ENCODE results near the gene CHI3L2. TPM values are rescaled to one million over a fixed set of nuclear protein-coding genes. Genes with fewer than 3 reads are reported as not detected.

CHI3L2 gene, protein sequence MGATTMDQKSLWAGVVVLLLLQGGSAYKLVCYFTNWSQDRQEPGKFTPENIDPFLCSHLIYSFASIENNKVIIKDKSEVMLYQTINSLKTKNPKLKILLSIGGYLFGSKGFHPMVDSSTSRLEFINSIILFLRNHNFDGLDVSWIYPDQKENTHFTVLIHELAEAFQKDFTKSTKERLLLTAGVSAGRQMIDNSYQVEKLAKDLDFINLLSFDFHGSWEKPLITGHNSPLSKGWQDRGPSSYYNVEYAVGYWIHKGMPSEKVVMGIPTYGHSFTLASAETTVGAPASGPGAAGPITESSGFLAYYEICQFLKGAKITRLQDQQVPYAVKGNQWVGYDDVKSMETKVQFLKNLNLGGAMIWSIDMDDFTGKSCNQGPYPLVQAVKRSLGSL
- total RNA-seq = 10 to 100 TPM; 13.8 to 25.0 TPM

DNA sequence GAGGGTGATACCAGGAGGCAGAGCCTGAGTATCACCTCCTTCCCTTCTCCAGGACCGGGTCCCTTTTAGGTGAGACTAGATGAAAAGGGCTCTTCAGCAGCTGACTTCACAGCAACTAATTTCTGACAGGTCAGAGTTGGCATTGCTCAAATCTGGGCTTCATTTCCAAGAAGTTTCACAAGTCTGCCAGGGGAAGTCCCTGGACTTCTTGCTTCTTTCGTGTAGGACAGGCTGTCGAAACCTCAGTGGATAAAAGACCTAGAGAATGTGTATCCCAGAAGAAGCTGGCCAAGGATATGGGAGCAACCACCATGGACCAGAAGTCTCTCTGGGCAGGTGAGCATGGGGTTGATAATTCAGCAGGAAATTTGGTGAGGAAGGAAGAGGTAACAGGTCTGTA, at the start of gene CHI3L2:
TSS of gene CHI3L2 (plus strand) at position 280 of the 400 bp plus-strand sequence. CDS start at position 297, 17 bp downstream.
- Mint-ChIP-seq H3K27ac (peak within 1 kb of the TSS; percentile 56 to 63), H3K9me3 (no peaks in the 10 kb centered on the region), H3K36me3 (no peaks in the 10 kb centered on the region)
- peak in 1 of 2 donors; percentile 27 for ATAC-seq
- DNase-seq (ENCODE audit: low spot score in 2 of 2) = no peak

- H3K36me3 Mint-ChIP-seq = peaks cover 15 to 57% of the 10 kb centered on the region in 2 donors
- ATAC-seq (peak; percentile 45 to 67), DNase-seq (ENCODE audit: low spot score in 2 of 2) (no peak)
- H3K9me3 Mint-ChIP-seq = no peaks in the 10 kb centered on the region
- H3K27ac Mint-ChIP-seq = peak overlapping the region; percentile 57 to 72
These were observed 47.5 kb upstream of the CHI3L2 start for GRCh38 chr1:111179968-111180533.

- Mint-ChIP-seq H3K9me3 (no peaks in the 10 kb centered on the region), H3K36me3 (peaks cover 18 to 56% of the 10 kb centered on the region in 2 donors), H3K27ac (peak overlapping the region; percentile 30 to 80)
- DNase-seq (ENCODE audit: low spot score in 2 of 2) (no peak), ATAC-seq (no peak)
These were observed 45.5 kb upstream of the CHI3L2 start for GRCh38 chr1:111182052-111182451.

DNA sequence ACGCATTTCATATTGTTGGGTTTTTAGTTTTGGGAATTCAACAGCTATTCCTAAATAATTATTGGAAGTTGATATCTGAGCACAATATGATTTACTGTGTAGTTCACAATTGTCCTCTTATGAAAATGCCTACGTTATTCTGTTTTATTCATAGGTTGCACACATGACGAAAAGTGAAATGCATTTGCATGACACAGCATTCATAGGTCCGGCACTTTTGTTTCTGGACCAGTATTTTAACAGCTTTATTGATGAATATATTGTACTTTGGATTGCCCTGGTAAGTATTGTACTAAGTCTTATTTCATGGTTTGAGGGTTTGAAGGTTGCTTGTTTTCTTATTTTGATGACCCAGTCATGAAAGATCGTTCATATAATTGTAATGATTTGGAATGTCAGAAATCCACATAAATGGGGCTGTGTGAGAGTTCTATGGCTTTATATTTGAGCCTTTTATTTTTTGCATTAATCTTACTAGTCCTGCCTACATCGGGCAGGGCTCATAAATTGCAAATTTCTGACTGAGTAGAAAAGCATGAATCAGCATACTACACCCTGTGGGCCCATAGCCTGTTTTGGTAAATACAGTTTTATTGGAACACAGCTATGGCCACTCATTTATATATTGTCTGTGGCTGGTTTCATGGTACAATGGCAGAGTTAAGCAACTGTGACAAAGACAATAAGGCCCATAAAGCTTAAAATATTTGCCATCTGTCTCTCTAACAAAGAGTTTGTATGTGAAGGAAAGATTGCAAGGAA, 44.0 kb upstream of the CHI3L2 start:
- Mint-ChIP-seq H3K27ac (peak overlapping the region in 1 of 2 donors; percentile 80), H3K9me3 (no peaks in the 10 kb centered on the region), H3K36me3 (peaks cover 23 to 71% of the 10 kb centered on the region in 2 donors)
- ATAC-seq = peak in 1 of 2 donors; percentile 19
- DNase-seq (ENCODE audit: low spot score in 2 of 2) = no peak

GRCh38 chr1:111184663-111185062, 42.9 kb upstream of the CHI3L2 start:
- DNase-seq (ENCODE audit: low spot score in 2 of 2) = no peak
- no peak overlapping the region for H3K27ac Mint-ChIP-seq
- H3K36me3 Mint-ChIP-seq = peaks cover 35 to 77% of the 10 kb centered on the region in 2 donors

DNA sequence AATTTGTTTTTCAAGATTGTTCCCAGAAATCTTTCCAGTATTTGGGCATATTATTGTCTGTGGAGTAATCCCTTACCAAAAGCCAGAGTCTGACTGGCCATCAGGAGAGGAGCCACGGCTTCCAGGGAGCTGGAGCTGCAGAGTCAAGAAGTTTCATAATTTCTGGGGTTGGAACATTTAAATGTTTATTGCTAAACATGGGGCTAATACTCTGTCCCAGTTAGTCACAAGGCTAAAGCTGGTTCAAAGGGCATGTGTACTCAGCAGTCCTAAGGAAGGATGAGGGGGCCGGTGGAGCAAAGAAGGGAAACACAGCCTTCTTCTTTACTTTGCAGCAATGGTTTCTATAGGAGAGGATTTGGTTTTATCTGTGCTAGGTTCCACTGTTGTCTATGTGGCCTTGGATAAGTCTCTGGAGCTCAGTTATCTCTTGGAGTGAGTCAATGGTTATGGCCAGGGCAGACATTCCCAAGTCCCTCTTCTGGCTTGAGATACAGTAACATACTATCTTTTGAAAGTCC, 36.5 kb upstream of the CHI3L2 start:
- DNase-seq (ENCODE audit: low spot score in 2 of 2) = no peak
- ATAC-seq = no peak
- peak overlapping the region in 1 of 2 donors; percentile 98 for H3K27ac Mint-ChIP-seq
- peaks cover 73 to 98% of the 10 kb centered on the region in 2 donors for H3K36me3 Mint-ChIP-seq
- H3K9me3 Mint-ChIP-seq = no peaks in the 10 kb centered on the region

More at GRCh38 chr1:111184663-111185062, 42.9 kb upstream of the CHI3L2 start:
- no peaks in the 10 kb centered on the region for H3K9me3 Mint-ChIP-seq
- ATAC-seq = no peak

- Mint-ChIP-seq H3K27ac (peak overlapping the region; percentile 94 to 98), H3K36me3 (peaks cover 78 to 100% of the 10 kb centered on the region in 2 donors), H3K9me3 (no peaks in the 10 kb centered on the region)
- ATAC-seq (no peak), DNase-seq (ENCODE audit: low spot score in 2 of 2) (no peak)
These were observed 36.0 kb upstream of the CHI3L2 start for GRCh38 chr1:111191496-111191895.

GRCh38 chr1:111192074-111192473, 35.4 kb upstream of the CHI3L2 start:
- Mint-ChIP-seq H3K9me3 (no peaks in the 10 kb centered on the region), H3K36me3 (peaks cover 84 to 100% of the 10 kb centered on the region in 2 donors), H3K27ac (peak overlapping the region; percentile 94 to 98)
- ATAC-seq (no peak), DNase-seq (ENCODE audit: low spot score in 2 of 2) (no peak)

DNA sequence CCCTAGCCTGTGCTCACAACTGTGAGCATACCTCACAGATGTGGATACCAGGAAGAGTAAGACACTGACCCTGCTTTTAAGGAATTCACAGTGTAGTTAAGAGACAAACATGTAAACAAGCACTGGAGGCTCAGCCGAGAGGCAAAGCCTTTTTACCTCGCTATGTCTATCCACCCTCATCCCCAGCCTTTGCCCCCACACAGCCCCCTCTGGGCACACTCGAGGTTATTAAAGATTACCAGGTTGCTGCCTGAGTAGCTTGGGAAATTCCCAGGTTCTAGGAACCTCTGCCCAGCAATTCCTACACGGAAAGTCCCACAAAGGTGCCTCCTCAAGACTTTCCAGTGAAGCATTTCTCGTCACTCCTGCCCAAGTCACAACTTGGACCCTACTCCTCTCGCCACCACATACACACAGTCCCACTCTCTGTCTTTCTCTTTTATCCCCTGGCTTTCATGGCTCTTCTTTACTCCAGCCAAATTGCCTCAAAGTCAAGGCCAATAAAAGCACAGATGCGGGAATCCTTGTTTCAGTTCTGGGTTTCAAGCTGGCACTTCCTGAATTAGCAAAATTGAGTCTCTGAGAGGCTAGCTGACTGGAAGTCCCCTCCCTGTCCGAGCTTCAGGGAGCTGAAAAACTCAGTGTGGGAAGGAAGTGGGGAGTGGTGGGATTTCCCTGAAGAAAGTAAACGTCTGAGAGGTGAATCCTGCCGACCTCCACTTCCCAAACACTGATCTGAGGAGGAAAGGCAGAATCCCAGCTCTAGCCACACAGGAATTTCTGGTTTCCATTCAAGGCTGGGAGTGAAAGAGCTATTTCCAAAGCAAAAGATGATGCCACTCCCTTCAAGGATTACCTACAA, 34.6 kb upstream of the CHI3L2 start:
- H3K9me3 Mint-ChIP-seq = no peaks in the 10 kb centered on the region
- H3K27ac Mint-ChIP-seq = peak overlapping the region; percentile 94 to 98
- ATAC-seq (peak in 1 of 2 donors; percentile 43), DNase-seq (ENCODE audit: low spot score in 2 of 2) (no peak)
- peaks cover 92 to 100% of the 10 kb centered on the region in 2 donors for H3K36me3 Mint-ChIP-seq

- peak in 1 of 2 donors; percentile 31 for ATAC-seq
- H3K9me3 Mint-ChIP-seq = no peaks in the 10 kb centered on the region
- peaks cover 93 to 100% of the 10 kb centered on the region in 2 donors for H3K36me3 Mint-ChIP-seq
- peak overlapping the region; percentile 94 to 98 for H3K27ac Mint-ChIP-seq
- no peak for DNase-seq (ENCODE audit: low spot score in 2 of 2)
These were observed 33.6 kb upstream of the CHI3L2 start for GRCh38 chr1:111193712-111194480.

GRCh38 chr1:111195002-111195684, 32.4 kb upstream of the CHI3L2 start:
- H3K9me3 Mint-ChIP-seq = no peaks in the 10 kb centered on the region
- no peak for ATAC-seq
- H3K27ac Mint-ChIP-seq = peak overlapping the region; percentile 85 to 98
- DNase-seq (ENCODE audit: low spot score in 2 of 2) = no peak
- peaks cover 94 to 100% of the 10 kb centered on the region in 2 donors for H3K36me3 Mint-ChIP-seq

DNA sequence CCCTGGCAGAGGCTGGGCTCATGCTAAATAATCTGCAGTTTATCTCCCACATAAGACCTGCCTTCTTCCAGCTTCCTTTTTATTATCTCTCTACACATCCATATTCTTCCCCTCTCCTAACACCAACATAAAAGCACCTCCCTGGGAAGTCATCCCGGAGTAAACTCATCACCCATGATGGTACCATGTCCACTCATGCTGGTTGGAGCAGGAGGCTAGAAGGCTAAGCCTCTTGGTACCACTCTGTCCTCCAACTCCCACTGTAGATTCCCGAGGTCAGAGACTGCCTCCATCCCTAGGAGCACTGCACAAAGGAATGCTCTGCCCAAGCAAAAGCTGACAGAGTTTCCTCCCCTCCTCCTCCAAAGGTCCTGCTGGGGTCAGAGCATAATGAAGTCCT, 31.3 kb upstream of the CHI3L2 start:
- H3K9me3 Mint-ChIP-seq = no peaks in the 10 kb centered on the region
- H3K27ac Mint-ChIP-seq = peak overlapping the region; percentile 98
- DNase-seq (ENCODE audit: low spot score in 2 of 2) = no peak
- no peak for ATAC-seq
- peaks cover 96 to 100% of the 10 kb centered on the region in 2 donors for H3K36me3 Mint-ChIP-seq

DNA sequence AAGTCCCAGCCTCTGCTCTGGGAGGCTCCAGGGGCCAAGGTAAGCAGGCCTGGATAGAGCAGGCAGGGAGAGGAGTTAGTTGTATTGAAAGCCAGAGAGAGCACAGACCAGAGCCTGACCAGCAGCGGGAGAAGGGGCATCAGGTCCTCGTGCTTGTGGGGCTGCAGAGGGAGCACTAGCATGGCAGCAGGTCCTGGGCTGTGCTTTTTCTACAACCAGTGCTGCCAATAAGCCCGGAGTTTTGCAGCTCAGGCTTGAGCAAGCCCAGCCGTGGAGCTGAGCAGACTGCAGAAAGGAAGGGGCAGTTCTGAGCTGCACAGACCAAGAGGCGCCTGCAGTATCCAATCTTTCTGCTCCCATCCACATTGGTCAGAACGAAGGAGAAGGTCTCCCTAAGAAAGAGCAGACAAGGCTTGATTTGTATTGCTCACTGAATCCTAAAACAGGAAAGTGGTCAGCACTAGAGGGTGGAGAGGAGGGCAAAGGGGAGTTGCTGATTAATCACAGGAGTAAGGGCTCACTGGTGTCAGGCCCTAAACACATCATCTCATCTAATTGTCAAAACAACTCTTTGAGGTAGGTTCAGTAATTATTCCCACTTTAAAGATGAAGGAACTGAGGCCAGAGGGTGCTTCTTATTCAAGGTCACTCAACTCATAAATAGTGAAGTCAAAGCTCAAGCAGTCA, 29.8 kb upstream of the CHI3L2 start:
- ATAC-seq (peak; percentile 26 to 31), DNase-seq (ENCODE audit: low spot score in 2 of 2) (no peak)
- H3K9me3 Mint-ChIP-seq = no peaks in the 10 kb centered on the region

DNA sequence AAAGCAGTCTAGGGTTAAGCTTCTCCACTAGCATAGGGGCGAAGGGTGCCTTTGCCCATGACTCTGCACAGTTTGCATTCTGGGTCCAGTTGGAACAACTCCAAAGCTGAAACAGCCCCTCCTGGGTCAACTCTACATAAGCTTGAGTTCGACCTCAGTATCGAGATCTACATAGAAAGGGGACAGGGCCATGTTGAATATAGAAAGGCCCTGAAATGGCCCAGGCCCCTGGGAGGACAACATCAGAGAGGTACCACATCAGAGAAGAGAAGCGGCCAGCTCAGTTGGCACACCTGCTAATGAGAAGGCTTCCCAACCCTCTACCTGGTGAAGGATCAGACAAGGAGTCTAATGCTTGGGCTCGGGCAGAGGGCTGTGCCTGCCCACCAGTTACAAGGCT, 28.7 kb upstream of the CHI3L2 start:
- ATAC-seq (no peak), DNase-seq (ENCODE audit: low spot score in 2 of 2) (no peak)
- Mint-ChIP-seq H3K27ac (peak overlapping the region; percentile 98), H3K36me3 (peaks cover 74 to 78% of the 10 kb centered on the region in 2 donors), H3K9me3 (no peaks in the 10 kb centered on the region)

More for the DNA sequence above, 29.8 kb upstream of the CHI3L2 start:
- H3K36me3 Mint-ChIP-seq = peaks cover 85% of the 10 kb centered on the region in 2 donors
- H3K27ac Mint-ChIP-seq = peak overlapping the region; percentile 98
